Mesothelial cell of epicardium (in vitro differentiated cells): ENCODE measurements around the gene LCLAT1. TPM values are rescaled to one million over a fixed set of nuclear protein-coding genes. Genes with fewer than 3 reads are reported as not detected.
"Not testable (repeated sequence)": the region's sequence is repeated elsewhere in the genome, so short reads cannot be mapped to it uniquely, and the experiment has no call there.

Experiments
- DNase-seq, 2 experiments: peaks; one replicate each; pipeline ENCODE4 v3.0.0; 2021; ENCODE audit warnings: low spot score in 2 of 2; ENCODE audit not compliant: unreplicated experiment in 2 of 2
- H3K27ac Mint-ChIP-seq: 2 replicates; pipeline ENCODE4 v1.8.0; 2021; ENCODE audit warnings: mixed read lengths
- H3K27me3 Mint-ChIP-seq: 2 replicates; pipeline ENCODE4 v1.8.0; 2021; ENCODE audit warnings: low read depth, mixed read lengths
- H3K36me3 Mint-ChIP-seq: 2 replicates; pipeline ENCODE4 v1.8.0; 2021; ENCODE audit warnings: mixed read lengths
- H3K4me1 Mint-ChIP-seq: 2 replicates; pipeline ENCODE4 v1.8.0; 2021; ENCODE audit warnings: mixed read lengths
- H3K4me3 Mint-ChIP-seq: 2 replicates; pipeline ENCODE4 v1.8.0; 2021; ENCODE audit warnings: mild to moderate bottlenecking, moderate library complexity, mixed read lengths
- H3K9me3 Mint-ChIP-seq: 2 replicates; pipeline ENCODE4 v1.8.0; 2021; ENCODE audit warnings: mixed read lengths
- CTCF ChIP-seq: fragments of 200-600 bp; sonication (generic); IDR thresholded peaks from one replicate; pipeline ENCODE4 v1.5.0; 2021; ENCODE audit warnings: antibody characterized with exemption; ENCODE audit not compliant: unreplicated experiment
- total RNA-seq: library from RNA; stranded (reverse); gene quantifications from 3 replicates; pipeline ENCODE4 v1.2.1, GENCODE V29; 2021

LCLAT1 gene
- total RNA-seq, 1 donor from 2014 or later = 23.2 TPM

GRCh38 chr2:30465171-30465545 lies 18.1 kb downstream of the LCLAT1 start:
- Mint-ChIP-seq H3K27me3 (no peaks in the 10 kb centered on the region), H3K4me1 (peaks cover 2% of the 10 kb centered on the region), H3K9me3 (peaks cover 16% of the 10 kb centered on the region), H3K36me3 (peaks cover 22% of the 10 kb centered on the region), H3K27ac (no peak overlapping the region), H3K4me3 (no peak overlapping the region)
- DNase-seq = no peak
- no peak for TF ChIP-seq CTCF

- DNase-seq = no peak
- Mint-ChIP-seq H3K9me3 (peaks cover 20% of the 10 kb centered on the region), H3K4me3 (no peak overlapping the region), H3K27ac (peak overlapping the region; percentile 47), H3K4me1 (peaks cover 2% of the 10 kb centered on the region), H3K36me3 (peaks cover 23% of the 10 kb centered on the region), H3K27me3 (no peaks in the 10 kb centered on the region)
- TF ChIP-seq CTCF = no peak
Measured at GRCh38 chr2:30466216-30466615, 19.2 kb downstream of the LCLAT1 start.

- not testable (repeated sequence) for H3K4me3 Mint-ChIP-seq, H3K27me3 Mint-ChIP-seq, DNase-seq, H3K27ac Mint-ChIP-seq, H3K4me1 Mint-ChIP-seq
- Mint-ChIP-seq H3K36me3 (peaks cover 21% of the 10 kb centered on the region), H3K9me3 (peaks cover 23% of the 10 kb centered on the region)
Measured at GRCh38 chr2:30467062-30467826, 20.2 kb downstream of the LCLAT1 start.

- peaks cover 14% of the 10 kb centered on the region for H3K4me1 Mint-ChIP-seq
- peaks cover 21% of the 10 kb centered on the region for H3K36me3 Mint-ChIP-seq
- peaks cover 23% of the 10 kb centered on the region for H3K9me3 Mint-ChIP-seq
- no peaks in the 10 kb centered on the region for H3K27me3 Mint-ChIP-seq
- no peak for TF ChIP-seq CTCF
- no peak overlapping the region for H3K27ac Mint-ChIP-seq
- no peak for DNase-seq
- H3K4me3 Mint-ChIP-seq = no peak overlapping the region
Measured at GRCh38 chr2:30470426-30470825, 23.4 kb downstream of the LCLAT1 start.

- Mint-ChIP-seq H3K9me3 (peaks cover 23% of the 10 kb centered on the region), H3K4me1 (peaks cover 12% of the 10 kb centered on the region)
- DNase-seq = no peak
Measured at GRCh38 chr2:30472326-30472725, 25.3 kb downstream of the LCLAT1 start.

More at GRCh38 chr2:30472326-30472725, 25.3 kb downstream of the LCLAT1 start:
- no peak for TF ChIP-seq CTCF
- Mint-ChIP-seq H3K27ac (no peak overlapping the region), H3K36me3 (peaks cover 21% of the 10 kb centered on the region), H3K4me3 (no peak overlapping the region), H3K27me3 (no peaks in the 10 kb centered on the region)
